ENCODE results near the gene WIPI1. TPM values are rescaled to one million over a fixed set of nuclear protein-coding genes. Genes with fewer than 3 reads are reported as not detected.

Gene WIPI1
- total RNA-seq, 2 donors from 2014 or later: 54.2 to 58.3 TPM

DNA sequence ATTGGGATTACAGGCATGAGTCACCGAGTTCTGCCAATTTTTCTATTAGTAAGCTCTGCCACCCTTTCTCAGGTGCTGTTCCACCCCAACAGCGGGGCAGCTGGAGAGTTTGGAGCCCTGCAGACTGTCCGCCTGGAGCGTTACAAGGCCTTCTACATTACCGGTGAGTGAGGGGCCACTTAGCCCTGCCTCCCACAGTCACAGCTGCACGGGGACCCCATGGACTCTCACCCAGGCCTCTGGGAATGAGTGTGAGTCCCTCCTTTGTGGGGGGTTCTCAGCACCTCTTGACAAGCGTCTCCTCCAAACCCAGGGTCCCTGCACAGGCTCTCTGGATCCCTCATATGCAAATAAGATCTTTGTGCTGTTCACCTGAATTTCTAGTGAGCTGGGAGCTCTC, 56.0 kb downstream of the WIPI1 start:
- Histone ChIP-seq H3K27ac (no peak overlapping the region), H3K4me1 (ENCODE audit: control insufficient read depth in 1 of 2, low read depth in 2 of 2) (no peaks in the 10 kb centered on the region), H3K36me3 (no peaks in the 10 kb centered on the region), H3K27me3 (replicated peaks; ENCODE audit: insufficient read depth) (no peaks in the 10 kb centered on the region), H3K4me3 (no peak overlapping the region), H3K9me3 (peaks cover 10% of the 10 kb centered on the region)
- ATAC-seq (ENCODE audit: insufficient number of reproducible peaks, low FRiP score, low read depth) (no peak), DNase-seq (ENCODE audit: low spot score) (no peak)
- no peak for TF ChIP-seq CTCF (IDR thresholded peaks at IDR 0.05)

GRCh38 chr17:68400404-68400735, 56.9 kb downstream of the WIPI1 start:
- Histone ChIP-seq H3K36me3 (no peaks in the 10 kb centered on the region), H3K4me3 (no peak overlapping the region), H3K4me1 (ENCODE audit: control insufficient read depth in 1 of 2, low read depth in 2 of 2) (no peaks in the 10 kb centered on the region), H3K27ac (no peak overlapping the region), H3K27me3 (replicated peaks; ENCODE audit: insufficient read depth) (no peaks in the 10 kb centered on the region), H3K9me3 (peaks cover 3% of the 10 kb centered on the region)
- no peak for TF ChIP-seq CTCF (IDR thresholded peaks at IDR 0.05)
- ATAC-seq (ENCODE audit: insufficient number of reproducible peaks, low FRiP score, low read depth) (no peak), DNase-seq (ENCODE audit: low spot score) (no peak)

DNA sequence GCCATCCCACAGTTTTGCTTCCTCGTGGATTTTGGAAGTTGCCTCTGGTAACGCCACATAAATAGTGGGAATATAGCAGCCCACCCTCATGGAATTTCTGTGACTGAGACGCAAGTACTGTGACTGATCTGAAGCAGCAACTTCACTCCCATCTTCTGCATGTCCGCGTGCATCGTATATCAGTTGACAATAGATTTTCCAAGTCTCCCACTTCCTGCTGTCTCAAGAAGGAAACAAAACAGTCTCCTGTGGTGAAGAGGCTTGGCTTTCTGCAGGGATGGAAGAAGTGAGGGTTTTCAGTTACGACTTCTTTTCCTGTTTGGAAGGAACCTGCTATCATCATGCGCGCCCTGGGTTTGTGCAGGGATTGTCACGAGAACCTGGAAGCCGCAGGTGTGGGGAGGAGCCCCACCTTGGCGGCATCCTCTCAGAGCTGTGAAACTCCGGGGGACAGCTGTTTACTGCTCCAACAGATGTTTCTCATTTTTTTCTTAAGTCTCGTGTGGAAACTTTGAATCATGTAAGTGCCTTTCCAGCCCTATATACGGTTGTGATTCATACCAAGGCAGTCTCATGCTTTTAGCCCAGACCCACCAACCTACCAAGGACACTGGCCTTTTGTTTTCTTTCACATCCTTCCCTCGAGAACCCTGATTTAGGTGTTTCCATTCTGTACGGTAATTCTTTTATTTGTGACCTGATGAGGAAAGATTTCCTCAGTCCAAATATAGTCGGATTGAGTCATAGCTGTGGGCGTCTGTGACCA, 57.5 kb downstream of the WIPI1 start:
- DNase-seq (ENCODE audit: low spot score) (no peak), ATAC-seq (ENCODE audit: insufficient number of reproducible peaks, low FRiP score, low read depth) (no peak)
- Histone ChIP-seq H3K27ac (no peak overlapping the region), H3K36me3 (no peaks in the 10 kb centered on the region), H3K4me1 (ENCODE audit: control insufficient read depth in 1 of 2, low read depth in 2 of 2) (no peaks in the 10 kb centered on the region), H3K9me3 (no peaks in the 10 kb centered on the region), H3K27me3 (replicated peaks; ENCODE audit: insufficient read depth) (no peaks in the 10 kb centered on the region), H3K4me3 (no peak overlapping the region)
- TF ChIP-seq CTCF (IDR thresholded peaks at IDR 0.05): no peak

GRCh38 chr17:68398691-68399637, 58.3 kb downstream of the WIPI1 start:
- ATAC-seq (ENCODE audit: insufficient number of reproducible peaks, low FRiP score, low read depth) (no peak), DNase-seq (ENCODE audit: low spot score) (no peak)
- Histone ChIP-seq H3K4me3 (no peak overlapping the region), H3K27me3 (replicated peaks; ENCODE audit: insufficient read depth) (no peaks in the 10 kb centered on the region), H3K27ac (no peak overlapping the region), H3K4me1 (ENCODE audit: control insufficient read depth in 1 of 2, low read depth in 2 of 2) (no peaks in the 10 kb centered on the region), H3K36me3 (no peaks in the 10 kb centered on the region), H3K9me3 (no peaks in the 10 kb centered on the region)
- peak; percentile 67 for TF ChIP-seq CTCF (IDR thresholded peaks at IDR 0.05)

DNA sequence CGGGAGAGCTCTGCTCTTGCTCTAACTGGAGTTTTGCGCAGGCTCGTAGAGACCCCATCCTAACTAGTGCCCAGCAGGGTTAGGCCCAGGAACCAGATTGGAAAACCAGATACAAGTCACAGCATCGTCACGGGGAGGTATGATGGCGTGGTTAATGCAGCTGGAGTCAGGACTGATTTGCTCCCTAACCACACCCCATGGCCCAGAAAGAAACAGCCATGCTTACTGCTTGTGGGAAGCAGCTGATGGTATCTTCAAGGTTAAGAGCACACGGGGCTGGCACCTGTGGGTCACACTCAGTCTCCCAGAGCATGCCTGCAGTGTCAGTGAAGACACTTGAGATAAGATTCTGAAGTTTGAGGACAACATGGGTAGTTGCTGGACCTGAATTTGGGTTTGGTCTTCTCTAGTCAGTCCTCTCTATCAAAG, 60.2 kb downstream of the WIPI1 start:
- ATAC-seq (ENCODE audit: insufficient number of reproducible peaks, low FRiP score, low read depth) (no peak), DNase-seq (ENCODE audit: low spot score) (no peak)
- H3K4me3 ChIP-seq: no peak overlapping the region
- no peaks in the 10 kb centered on the region for H3K36me3 ChIP-seq
- H3K4me1 ChIP-seq (ENCODE audit: control insufficient read depth in 1 of 2, low read depth in 2 of 2): no peaks in the 10 kb centered on the region
- H3K9me3 ChIP-seq: no peaks in the 10 kb centered on the region
- TF ChIP-seq CTCF (IDR thresholded peaks at IDR 0.05): no peak
- H3K27ac ChIP-seq: no peak overlapping the region
- no peaks in the 10 kb centered on the region for H3K27me3 ChIP-seq (replicated peaks; ENCODE audit: insufficient read depth)
